ENCODE results near the gene CD84. TPM values are rescaled to one million over a fixed set of nuclear protein-coding genes. Genes with fewer than 3 reads are reported as not detected.

Gene CD84
- total RNA-seq, 4 donors from 2014 or later, result 0.61 to 9.0 (median 2.4) TPM

DNA sequence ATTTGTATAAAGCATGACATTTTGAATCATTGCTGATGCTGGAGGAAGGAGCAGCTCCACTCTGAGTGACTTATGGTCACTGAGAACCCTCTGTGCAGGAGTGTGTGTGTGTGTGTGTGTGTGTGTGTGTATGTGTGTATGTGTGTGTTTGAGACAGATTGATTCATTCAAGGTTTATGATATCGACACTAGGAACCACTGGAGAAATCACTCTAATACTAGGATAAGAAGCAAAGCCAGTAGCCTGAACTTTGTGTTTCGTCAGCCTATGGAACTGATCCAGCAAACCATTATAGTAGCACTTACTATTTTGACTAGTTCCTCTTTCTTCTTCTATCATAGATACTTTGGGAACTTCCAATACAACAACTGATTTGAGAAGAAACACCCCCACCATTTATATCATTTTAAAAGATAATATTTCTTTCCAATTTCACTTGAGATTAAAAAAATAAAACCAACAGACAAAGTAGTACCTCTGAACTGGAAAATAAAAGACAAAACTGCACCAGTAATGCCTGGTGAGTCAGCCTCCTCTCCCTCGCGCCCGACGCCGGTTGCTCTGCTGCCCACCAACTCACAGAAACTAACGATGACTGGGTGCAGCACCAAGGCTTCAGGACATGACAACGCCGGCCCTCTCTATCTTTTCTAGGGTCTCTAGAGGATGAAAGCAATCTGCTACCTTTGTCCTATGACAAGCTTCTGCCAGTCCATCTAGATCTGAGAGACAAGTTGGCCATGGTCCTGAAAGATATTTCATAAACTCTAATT is 46.6 kb upstream of the CD84 start:
- Histone ChIP-seq H3K9me3 (no peaks in the 10 kb centered on the region), H3K36me3 (no peaks in the 10 kb centered on the region), H3K27ac (peak overlapping the region in 1 of 4 donors; percentile 52), H3K27me3 (no peaks in the 10 kb centered on the region), H3K4me1 (peaks cover 0 to 21% (median 7%) of the 10 kb centered on the region in 3 donors), H3K4me3 (no peak overlapping the region)
- TF ChIP-seq, protein P1, sequence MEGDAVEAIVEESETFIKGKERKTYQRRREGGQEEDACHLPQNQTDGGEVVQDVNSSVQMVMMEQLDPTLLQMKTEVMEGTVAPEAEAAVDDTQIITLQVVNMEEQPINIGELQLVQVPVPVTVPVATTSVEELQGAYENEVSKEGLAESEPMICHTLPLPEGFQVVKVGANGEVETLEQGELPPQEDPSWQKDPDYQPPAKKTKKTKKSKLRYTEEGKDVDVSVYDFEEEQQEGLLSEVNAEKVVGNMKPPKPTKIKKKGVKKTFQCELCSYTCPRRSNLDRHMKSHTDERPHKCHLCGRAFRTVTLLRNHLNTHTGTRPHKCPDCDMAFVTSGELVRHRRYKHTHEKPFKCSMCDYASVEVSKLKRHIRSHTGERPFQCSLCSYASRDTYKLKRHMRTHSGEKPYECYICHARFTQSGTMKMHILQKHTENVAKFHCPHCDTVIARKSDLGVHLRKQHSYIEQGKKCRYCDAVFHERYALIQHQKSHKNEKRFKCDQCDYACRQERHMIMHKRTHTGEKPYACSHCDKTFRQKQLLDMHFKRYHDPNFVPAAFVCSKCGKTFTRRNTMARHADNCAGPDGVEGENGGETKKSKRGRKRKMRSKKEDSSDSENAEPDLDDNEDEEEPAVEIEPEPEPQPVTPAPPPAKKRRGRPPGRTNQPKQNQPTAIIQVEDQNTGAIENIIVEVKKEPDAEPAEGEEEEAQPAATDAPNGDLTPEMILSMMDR (IDR thresholded peaks at IDR 0.05), result no peak
- no peak for TF ChIP-seq POLR2A (IDR thresholded peaks at IDR 0.05)
- DNase-seq, result no peak
- intact Hi-C loops (cut with DNase I), result no loop called here
- 69 to 78% methylated on average over 9 to 10 of the region's 10 CpGs for WGBS, 2 donors

DNA sequence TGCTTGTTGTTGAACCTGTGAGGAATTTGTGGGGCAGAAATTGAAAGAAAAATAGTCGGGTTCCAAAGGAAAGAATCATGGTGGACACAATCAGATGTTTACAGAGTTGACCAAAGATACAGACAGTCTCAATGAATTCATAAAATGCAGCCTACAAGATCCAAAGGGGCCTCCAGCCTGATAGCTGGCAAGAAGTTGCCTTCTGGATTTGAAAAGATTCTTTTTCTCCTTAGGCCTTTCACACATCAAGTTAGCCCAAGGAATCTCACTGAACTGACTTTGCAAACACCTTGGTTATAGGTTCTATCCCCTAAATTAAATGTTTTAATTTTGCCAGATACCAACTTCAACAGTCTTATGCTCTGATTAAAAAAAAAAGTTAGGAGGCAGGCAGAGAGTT is 46.0 kb upstream of the CD84 start:
- no peak for DNase-seq
- peaks cover 0 to 15% (median 7%) of the 10 kb centered on the region in 3 donors for H3K4me1 ChIP-seq
- peak overlapping the region in 1 of 4 donors; percentile 52 for H3K27ac ChIP-seq
- 35 to 69% methylated on average over 1 of the region's 1 CpG for WGBS, 2 donors
- intact Hi-C loops (cut with DNase I), result no loop called here
- H3K9me3 ChIP-seq, result no peaks in the 10 kb centered on the region
- H3K27me3 ChIP-seq, result no peaks in the 10 kb centered on the region
- H3K4me3 ChIP-seq, result no peak overlapping the region
- TF ChIP-seq, protein P1 (IDR thresholded peaks at IDR 0.05), result no peak
- TF ChIP-seq POLR2A (IDR thresholded peaks at IDR 0.05), result no peak
- H3K36me3 ChIP-seq, result no peaks in the 10 kb centered on the region

DNA sequence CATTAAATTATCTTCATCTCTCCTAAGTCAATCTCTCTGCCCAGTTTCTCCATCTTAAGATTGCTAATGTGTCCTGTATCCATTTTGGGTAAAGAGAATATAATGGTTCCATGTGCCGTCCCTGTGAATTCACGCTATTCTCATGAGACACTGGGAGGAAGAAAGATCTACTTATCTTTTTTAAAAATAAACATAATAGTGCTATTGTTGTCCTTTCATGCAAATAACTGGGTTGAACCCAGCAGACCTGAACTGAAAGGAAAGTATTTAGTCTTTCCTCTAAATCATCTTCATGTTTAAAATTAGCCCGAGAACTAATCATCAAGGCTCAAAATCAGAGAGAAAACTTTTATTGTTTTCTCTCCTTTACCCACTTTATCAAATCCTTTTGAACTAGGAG is 45.2 kb upstream of the CD84 start:
- no peak overlapping the region for H3K4me3 ChIP-seq
- H3K27me3 ChIP-seq, result no peaks in the 10 kb centered on the region
- no peaks in the 10 kb centered on the region for H3K36me3 ChIP-seq
- 63 to 66% methylated on average over 3 of the region's 3 CpGs for WGBS, 2 donors
- H3K27ac ChIP-seq, result no peak overlapping the region
- peaks cover 0 to 6% (median 1%) of the 10 kb centered on the region in 3 donors for H3K4me1 ChIP-seq
- TF ChIP-seq, protein P1 (IDR thresholded peaks at IDR 0.05), result no peak
- intact Hi-C loops (cut with DNase I), result no loop called here
- no peak for DNase-seq
- H3K9me3 ChIP-seq, result no peaks in the 10 kb centered on the region

DNA sequence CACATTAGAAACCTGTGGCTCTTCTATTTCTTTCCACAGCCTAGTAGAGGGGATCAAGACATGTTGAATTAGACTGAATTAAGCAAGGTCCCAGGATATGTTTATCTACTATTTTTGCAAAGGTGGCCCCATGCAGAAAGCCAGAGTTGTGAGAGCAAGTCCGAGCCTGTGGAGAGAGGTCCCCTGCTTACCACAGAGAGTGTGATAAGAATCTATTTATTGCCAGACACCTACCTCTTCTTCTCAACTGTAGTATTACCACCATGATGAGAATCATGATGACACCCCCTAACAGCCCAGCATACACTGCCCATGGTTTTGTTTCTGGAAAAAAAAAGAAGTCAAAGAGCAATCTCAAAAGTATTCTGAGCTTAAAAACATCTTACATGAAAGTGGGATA is 44.6 kb upstream of the CD84 start:
- TF ChIP-seq, protein P1 (IDR thresholded peaks at IDR 0.05), result no peak
- no peak for TF ChIP-seq POLR2A (IDR thresholded peaks at IDR 0.05)
- intact Hi-C loops (cut with DNase I), result no loop called here
- peaks cover 0 to 3% (median 0%) of the 10 kb centered on the region in 3 donors for H3K4me1 ChIP-seq
- H3K4me3 ChIP-seq, result no peak overlapping the region
- DNase-seq, result no peak
- no peaks in the 10 kb centered on the region for H3K27me3 ChIP-seq
- H3K36me3 ChIP-seq, result no peaks in the 10 kb centered on the region
- H3K9me3 ChIP-seq, result no peaks in the 10 kb centered on the region
- peak overlapping the region in 1 of 4 donors; percentile 14 for H3K27ac ChIP-seq
- 36 to 62% methylated on average over 1 of the region's 1 CpG for WGBS, 2 donors

DNA sequence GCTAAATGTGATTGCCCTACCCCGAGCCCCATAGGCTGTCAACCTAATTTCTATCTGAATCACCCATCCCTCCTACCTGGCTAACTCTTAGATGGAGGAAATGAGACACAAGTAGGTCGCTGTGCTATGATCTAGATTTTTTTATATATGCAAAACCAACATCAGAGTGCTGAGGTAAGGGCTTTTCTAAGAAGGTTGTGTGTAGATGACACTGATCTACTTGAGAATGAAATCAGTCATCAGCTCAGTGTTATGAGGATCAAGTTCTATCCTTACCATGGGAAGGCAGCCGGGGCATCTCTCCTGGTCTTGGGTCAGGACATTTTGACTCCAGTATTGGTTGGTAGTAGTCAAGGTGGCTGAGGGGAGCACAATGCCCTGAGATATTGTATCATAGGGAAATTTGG is 43.9 kb upstream of the CD84 start:
- DNase-seq, result no peak
- H3K4me1 ChIP-seq, result peaks cover 0 to 3% (median 0%) of the 10 kb centered on the region in 3 donors
- TF ChIP-seq POLR2A (IDR thresholded peaks at IDR 0.05), result no peak
- TF ChIP-seq, protein P1 (IDR thresholded peaks at IDR 0.05), result no peak
- no peaks in the 10 kb centered on the region for H3K27me3 ChIP-seq
- peak overlapping the region in 1 of 4 donors; percentile 21 for H3K27ac ChIP-seq
- WGBS, 2 donors, result 51 to 57% methylated on average over 3 of the region's 3 CpGs
- H3K9me3 ChIP-seq, result no peaks in the 10 kb centered on the region
- H3K4me3 ChIP-seq, result no peak overlapping the region
- H3K36me3 ChIP-seq, result no peaks in the 10 kb centered on the region
- intact Hi-C loops (cut with DNase I), result no loop called here
